HepG2 (cell line): ENCODE results near the gene RACGAP1. TPM values are rescaled to one million over a fixed set of nuclear protein-coding genes. Genes with fewer than 3 reads are reported as not detected.

ENCODE experiments used
- ATAC-seq: fragments of 200-7000 bp; cut with Tn5 transposase; 3 replicates; pipeline ENCODE4 v1.9.1; 2020; ENCODE audit warnings: mild to moderate bottlenecking, moderate library complexity
- BruUV-seq: library from RNA; stranded (reverse); fragments of 400-500 nt; replicated peaks from 2 replicates; lab custom pipeline; 2021; lab: Mats Ljungman, UMichigan
- CTCF ChIA-PET: fragments of 300-600 bp; formaldehyde crosslinking; extraction: SDS; loops from one replicate; lab custom pipeline; 2021; ENCODE audit warnings: low total read pairs, inconsistent platforms, low intra/inter-chr PET ratio; lab: Yijun Ruan, JAX
- POLR2A ChIA-PET: fragments of 350-600 bp; sonication (Branson Sonifier 250); formaldehyde crosslinking; loops from one replicate; lab custom pipeline; 2020; ENCODE audit warnings: antibody characterized with exemption, inconsistent platforms; lab: Yijun Ruan, JAX
- DNase-seq: peaks from one replicate; pipeline ENCODE4 v3.0.0-alpha.2; 2015; ENCODE audit warnings: low spot score
- FAIRE-seq: peaks from 3 replicates; lab custom pipeline; 2011; peaks lifted over from hg19 to GRCh38; lab: Jason Lieb, UNC
- H2AFZ ChIP-seq: one replicate; pipeline ENCODE4 v1.6.1; 2011; ENCODE audit warnings: low read length, inconsistent platforms
- H3K27ac ChIP-seq: fragments of 300-600 bp; 3 replicates; pipeline ENCODE4 v1.8.0; 2011; ENCODE audit warnings: mixed run types, mild to moderate bottlenecking, mixed read lengths, low read length, inconsistent platforms; ENCODE audit not compliant: insufficient read depth; ENCODE audit errors: extremely low read length
- H3K27me3 ChIP-seq, 2 experiments: fragments of 200-600 bp in 1 of 2; 2 replicates in 1 of 2; 3 replicates in 1 of 2; pipeline versions ENCODE4 v1.6.0 to v1.8.0; 2011; ENCODE audit warnings: low read length in 2 of 2, mild to moderate bottlenecking in 2 of 2, moderate library complexity in 2 of 2, inconsistent platforms in 1 of 2; ENCODE audit not compliant: insufficient read depth in 2 of 2, control insufficient read depth in 1 of 2
- H3K36me3 ChIP-seq, 2 experiments: fragments of 200-600 bp in 1 of 2; replicated peaks in 1 of 2; 2 replicates in 1 of 2; 3 replicates in 1 of 2; pipeline versions ENCODE4 v1.5.1 to v1.8.0; 2011; ENCODE audit warnings: low read length in 2 of 2, inconsistent platforms in 1 of 2; ENCODE audit not compliant: insufficient read depth in 2 of 2, control insufficient read depth in 1 of 2
- H3K4me1 ChIP-seq: 2 replicates; pipeline ENCODE4 v1.5.1; 2012; ENCODE audit warnings: low read length, inconsistent platforms; ENCODE audit not compliant: insufficient read depth
- H3K4me2 ChIP-seq: 2 replicates; pipeline ENCODE4 v1.6.0; 2011; ENCODE audit warnings: low read depth, low read length, inconsistent platforms
- H3K4me3 ChIP-seq, 3 experiments: fragments of 200-600 bp in 1 of 3; sonication (generic), shearing (Covaris generic) in 1 of 3; replicated peaks in 1 of 3; 2 replicates each; pipeline ENCODE4 v1.5.1; 2011 to 2016; ENCODE audit warnings: low read length in 3 of 3, inconsistent platforms in 2 of 3, low read depth in 2 of 3, mild to moderate bottlenecking in 2 of 3, control low read depth in 1 of 3, mixed read lengths in 1 of 3; ENCODE audit not compliant: insufficient read depth in 1 of 3
- H3K79me2 ChIP-seq: one replicate; pipeline ENCODE4 v1.6.1; 2011; ENCODE audit warnings: low read length, inconsistent platforms; ENCODE audit not compliant: insufficient read depth
- H3K9ac ChIP-seq: 2 replicates; pipeline ENCODE4 v1.6.0; 2011; ENCODE audit warnings: mild to moderate bottlenecking, low read depth, low read length, inconsistent platforms; ENCODE audit not compliant: insufficient read depth
- H3K9me3 ChIP-seq: 2 replicates; pipeline ENCODE4 v1.5.1; 2012; ENCODE audit warnings: mild to moderate bottlenecking, low read length
- H4K20me1 ChIP-seq: 2 replicates; pipeline ENCODE4 v1.6.0; 2011; ENCODE audit warnings: inconsistent platforms, mild to moderate bottlenecking, low read length, moderate library complexity; ENCODE audit not compliant: insufficient read depth
- AHR ChIP-seq: IDR thresholded peaks from 2 replicates; pipeline ENCODE4 v1.6.1; 2018; ENCODE audit warnings: missing genetic modification reagents, missing compliant biosample characterization
- HMG20A ChIP-seq: IDR thresholded peaks from 2 replicates; pipeline ENCODE4 v1.6.1; 2016; ENCODE audit warnings: borderline replicate concordance
- NFAT5 ChIP-seq: sonication (generic); formaldehyde crosslinking; IDR thresholded peaks from 2 replicates; pipeline ENCODE4 v1.4.0; 2020; ENCODE audit warnings: missing genetic modification reagents
- RAD21 ChIP-seq: fragments of 450-650 bp; formaldehyde crosslinking; IDR thresholded peaks from 2 replicates; pipeline ENCODE4 v1.5.0; 2020; ENCODE audit warnings: mild to moderate bottlenecking
- SPEN ChIP-seq: sonication (generic); formaldehyde crosslinking; IDR thresholded peaks from 2 replicates; pipeline ENCODE4 v1.5.1; 2020; ENCODE audit warnings: low read depth, mild to moderate bottlenecking, missing genetic modification reagents
- TFAP4 ChIP-seq: sonication (generic); IDR thresholded peaks from 2 replicates; pipeline ENCODE4 v1.6.1; 2016; ENCODE audit warnings: low read depth, borderline replicate concordance
- ZNF264 ChIP-seq: sonication (generic); formaldehyde crosslinking; IDR thresholded peaks from 2 replicates; pipeline ENCODE4 v1.4.0; 2020; ENCODE audit warnings: missing genetic modification reagents
- ZNF329 ChIP-seq: sonication (generic); formaldehyde crosslinking; IDR thresholded peaks from 2 replicates; pipeline ENCODE4 v1.9.0; 2021; ENCODE audit warnings: low read depth, mild to moderate bottlenecking, missing genetic modification reagents
- ZNF431 ChIP-seq: sonication (generic); formaldehyde crosslinking; IDR thresholded peaks from 2 replicates; pipeline ENCODE4 v1.9.0; 2022; ENCODE audit warnings: missing genetic modification reagents, low read depth, mild to moderate bottlenecking, borderline replicate concordance
- ZNF549 ChIP-seq: sonication (generic); formaldehyde crosslinking; IDR thresholded peaks from 2 replicates; pipeline ENCODE4 v1.5.0; 2020; ENCODE audit warnings: missing genetic modification reagents
- ZNF639 ChIP-seq: conservative IDR thresholded peaks from 2 replicates; pipeline ENCODE4 v1.6.1; 2018; ENCODE audit warnings: missing genetic modification reagents
- ZNF747 ChIP-seq: sonication (generic); formaldehyde crosslinking; IDR thresholded peaks from 2 replicates; pipeline ENCODE4 v1.8.1; 2023; ENCODE audit warnings: missing genetic modification reagents, mild to moderate bottlenecking, borderline replicate concordance
- ZSCAN12 ChIP-seq: sonication (generic); formaldehyde crosslinking; IDR thresholded peaks from 2 replicates; pipeline ENCODE4 v1.9.0; 2021; ENCODE audit warnings: mild to moderate bottlenecking, missing genetic modification reagents
- WGBS: methylation state at CpG from one replicate; pipeline ENCODE4 v1.1.6; 2017; ENCODE audit warnings: low lambda C conversion rate; 5-methylcytosine and 5-hydroxymethylcytosine counted together
- in situ Hi-C: cut with HindIII; loops from 2 replicates; pipeline ENCODE4 v1.10.0; 2017; ENCODE audit warnings: low pct_unique_long_range_greater_than_20kb; ENCODE audit not compliant: extremely low pct_ligation_motif_present
- intact Hi-C: fragments of 100-400 bp; cut with micrococcal nuclease; formaldehyde crosslinking; loops from one replicate; pipeline ENCODE4 v1.10.0; 2022; ENCODE audit not compliant: unreplicated experiment
- polyA plus RNA-seq, 8 experiments: library from polyadenylated mRNA; depleted of rRNA in 3 of 8; stranded (reverse) in 7 of 8; unstranded in 1 of 8; fragments of >200 nt; fragmentation: Illumina TruSeq in 4 of 8; extraction: Trizol in 4 of 8; gene quantifications; 2 replicates each; pipeline versions ENCODE4 v1.2.1 to v1.2.3, GENCODE V29; 2011 to 2016; ENCODE audit warnings: low read depth in 4 of 8, missing spikeins in 1 of 8, mixed read lengths in 1 of 8; ENCODE audit not compliant: insufficient read depth in 1 of 8
- total RNA-seq, 5 experiments: library from RNA; depleted of rRNA; stranded (reverse); fragments of >200 nt; fragmentation: Illumina TruSeq; extraction: Trizol; gene quantifications; 2 replicates each; pipeline ENCODE4 v1.2.3, GENCODE V29; 2016; ENCODE audit warnings: low read depth in 1 of 5
- TF ChIP-seq, protein P1 (sequence below): sonication (generic); formaldehyde crosslinking; IDR thresholded peaks from 2 replicates; pipeline ENCODE4 v1.9.0; 2021; ENCODE audit warnings: missing genetic modification reagents, mild to moderate bottlenecking, borderline replicate concordance
- TF ChIP-seq, protein P2 (sequence below): sonication (generic); formaldehyde crosslinking; IDR thresholded peaks from 2 replicates; pipeline ENCODE4 v1.5.0; 2020; ENCODE audit warnings: mild to moderate bottlenecking, missing genetic modification reagents

Gene RACGAP1
- total and polyA plus RNA-seq, 2 of the 13 experiments (the other 11 are each of a cell fraction or from before 2014, with no cell fraction given), result 16.7 to 57.9 TPM

GRCh38 chr12:49939707-49940106 lies 85.6 kb downstream of the RACGAP1 start:
- in situ Hi-C loops, result loop anchor here (5.0 kb wide), 1 partner anchor 72 kb away; no protein-coding TSS in a partner anchor
- ATAC-seq, result peak; percentile 58
- Histone ChIP-seq H3K36me3 (no peaks in the 10 kb centered on the region), H3K4me2 (no peak overlapping the region), H3K27me3 (peaks cover 1 to 2% of the 10 kb centered on the region in 2 experiments; a peak in 3 of 5 replicates), H3K79me2 (no peaks in the 10 kb centered on the region), H3K4me3 (no peak overlapping the region), H3K9me3 (no peaks in the 10 kb centered on the region), H3K27ac (no peak overlapping the region), H2AFZ (no peak overlapping the region), H3K9ac (no peak overlapping the region), H3K4me1 (peaks cover 17% of the 10 kb centered on the region), H4K20me1 (no peaks in the 10 kb centered on the region)
- POLR2A ChIA-PET, result no interaction called here
- FAIRE-seq, result no peak
- DNase-seq, result no peak
- CTCF ChIA-PET, result no interaction called here
- WGBS, result 0% methylated on average over 1 of the region's 1 CpG
- BruUV-seq, result no TSS peak
- intact Hi-C loops, result loop anchor here (10.0 kb wide), 1 partner anchor 75 kb away; no protein-coding TSS in a partner anchor
- TF ChIP-seq NFAT5 (CRISPR knock-in tag), result no peak
- no peak for TF ChIP-seq ZSCAN12
- no peak for TF ChIP-seq RAD21
- TF ChIP-seq ZNF549 (CRISPR knock-in tag), result no peak
- TF ChIP-seq, protein P1, sequence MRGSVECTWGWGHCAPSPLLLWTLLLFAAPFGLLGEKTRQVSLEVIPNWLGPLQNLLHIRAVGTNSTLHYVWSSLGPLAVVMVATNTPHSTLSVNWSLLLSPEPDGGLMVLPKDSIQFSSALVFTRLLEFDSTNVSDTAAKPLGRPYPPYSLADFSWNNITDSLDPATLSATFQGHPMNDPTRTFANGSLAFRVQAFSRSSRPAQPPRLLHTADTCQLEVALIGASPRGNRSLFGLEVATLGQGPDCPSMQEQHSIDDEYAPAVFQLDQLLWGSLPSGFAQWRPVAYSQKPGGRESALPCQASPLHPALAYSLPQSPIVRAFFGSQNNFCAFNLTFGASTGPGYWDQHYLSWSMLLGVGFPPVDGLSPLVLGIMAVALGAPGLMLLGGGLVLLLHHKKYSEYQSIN (CRISPR knock-in tag), result no peak
- no peak for TF ChIP-seq ZNF329
- TF ChIP-seq TFAP4, result no peak
- no peak for TF ChIP-seq ZNF639 (CRISPR knock-in tag)
- TF ChIP-seq, protein P2, sequence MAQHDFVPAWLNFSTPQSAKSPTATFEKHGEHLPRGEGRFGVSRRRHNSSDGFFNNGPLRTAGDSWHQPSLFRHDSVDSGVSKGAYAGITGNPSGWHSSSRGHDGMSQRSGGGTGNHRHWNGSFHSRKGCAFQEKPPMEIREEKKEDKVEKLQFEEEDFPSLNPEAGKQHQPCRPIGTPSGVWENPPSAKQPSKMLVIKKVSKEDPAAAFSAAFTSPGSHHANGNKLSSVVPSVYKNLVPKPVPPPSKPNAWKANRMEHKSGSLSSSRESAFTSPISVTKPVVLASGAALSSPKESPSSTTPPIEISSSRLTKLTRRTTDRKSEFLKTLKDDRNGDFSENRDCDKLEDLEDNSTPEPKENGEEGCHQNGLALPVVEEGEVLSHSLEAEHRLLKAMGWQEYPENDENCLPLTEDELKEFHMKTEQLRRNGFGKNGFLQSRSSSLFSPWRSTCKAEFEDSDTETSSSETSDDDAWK (CRISPR knock-in tag), result no peak
- TF ChIP-seq ZNF747 (CRISPR knock-in tag), result no peak
- no peak for TF ChIP-seq SPEN (CRISPR knock-in tag)
- no peak for TF ChIP-seq AHR (CRISPR knock-in tag)
- TF ChIP-seq ZNF431 (CRISPR knock-in tag), result no peak
- no peak for TF ChIP-seq ZNF264
- no peak for TF ChIP-seq HMG20A (CRISPR knock-in tag)
